HT-29 (cell line): ENCODE measurements around the gene TGM1. TPM values are rescaled to one million over a fixed set of nuclear protein-coding genes. Genes with fewer than 3 reads are reported as not detected.
"Not testable (repeated sequence)": the region's sequence is repeated elsewhere in the genome, so short reads cannot be mapped to it uniquely, and the experiment has no call there.

Experiments used
- DNase-seq: peaks from one replicate; pipeline ENCODE4 v3.0.0-alpha.2; 2015; ENCODE audit warnings: low spot score
- small RNA-seq: library from RNA; depleted of rRNA; stranded (forward); fragments of <200 nt; gene quantifications from one replicate; pipeline ENCODE3, GENCODE V24; 2014
- total RNA-seq: library from RNA; depleted of rRNA; stranded (reverse); fragments of >200 nt; shearing (Covaris generic); gene quantifications from 2 replicates; pipeline ENCODE4 v1.2.3, GENCODE V29; 2014; rRNA removed

The TGM1 gene
- total RNA-seq, 1 experiment from 2014 or later, result 2.8 TPM

DNA sequence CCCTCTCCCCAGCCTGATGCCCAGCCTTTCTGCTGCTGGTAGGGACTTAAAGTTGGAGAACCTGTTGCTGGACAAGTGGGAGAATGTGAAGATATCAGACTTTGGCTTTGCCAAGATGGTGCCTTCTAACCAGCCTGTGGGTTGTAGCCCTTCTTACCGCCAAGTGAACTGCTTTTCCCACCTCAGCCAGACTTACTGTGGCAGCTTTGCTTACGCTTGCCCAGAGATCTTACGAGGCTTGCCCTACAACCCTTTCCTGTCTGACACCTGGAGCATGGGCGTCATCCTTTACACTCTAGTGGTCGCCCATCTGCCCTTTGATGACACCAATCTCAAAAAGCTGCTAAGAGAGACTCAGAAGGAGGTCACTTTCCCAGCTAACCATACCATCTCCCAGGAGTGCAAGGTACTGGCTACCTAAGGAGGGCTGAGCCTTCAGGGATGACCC is 55.8 kb downstream of the TGM1 start:
- DNase-seq, result no peak

DNA sequence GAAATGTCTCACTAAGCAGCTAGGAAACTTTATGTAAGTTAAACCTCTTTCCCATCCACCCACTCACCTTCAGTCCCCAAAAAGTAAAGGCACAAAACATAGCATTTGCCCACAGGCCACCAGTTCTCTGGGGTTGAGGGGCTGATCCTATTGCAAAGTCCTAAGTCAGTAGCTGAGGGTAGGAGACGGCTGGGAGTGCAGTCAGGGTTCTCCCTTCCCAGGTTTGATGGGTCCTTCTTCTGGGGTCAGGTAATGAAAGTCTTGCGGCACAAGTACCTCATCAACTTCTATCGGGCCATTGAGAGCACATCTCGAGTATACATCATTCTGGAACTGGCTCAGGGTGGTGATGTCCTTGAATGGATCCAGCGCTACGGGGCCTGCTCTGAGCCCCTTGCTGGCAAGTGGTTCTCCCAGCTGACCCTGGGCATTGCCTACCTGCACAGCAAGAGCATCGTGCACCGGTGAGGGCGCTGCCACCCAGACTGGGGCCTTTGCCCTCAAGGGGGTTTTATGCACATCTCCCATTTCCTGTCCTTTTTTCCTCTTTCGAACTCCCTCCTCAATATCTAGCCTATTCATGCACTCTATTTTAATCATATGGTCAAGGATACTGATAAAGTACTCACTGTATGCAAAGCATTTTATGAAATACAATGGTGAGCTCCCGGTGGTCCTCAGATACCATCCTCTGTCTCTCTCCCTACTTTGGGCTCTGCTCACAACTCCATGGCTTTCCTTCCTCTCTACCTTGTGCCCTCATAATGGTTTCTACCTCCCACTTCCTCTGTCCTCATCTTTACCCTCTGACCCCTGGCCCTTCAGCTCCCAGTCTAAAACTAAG is 56.5 kb downstream of the TGM1 start:
- no peak for DNase-seq

DNA sequence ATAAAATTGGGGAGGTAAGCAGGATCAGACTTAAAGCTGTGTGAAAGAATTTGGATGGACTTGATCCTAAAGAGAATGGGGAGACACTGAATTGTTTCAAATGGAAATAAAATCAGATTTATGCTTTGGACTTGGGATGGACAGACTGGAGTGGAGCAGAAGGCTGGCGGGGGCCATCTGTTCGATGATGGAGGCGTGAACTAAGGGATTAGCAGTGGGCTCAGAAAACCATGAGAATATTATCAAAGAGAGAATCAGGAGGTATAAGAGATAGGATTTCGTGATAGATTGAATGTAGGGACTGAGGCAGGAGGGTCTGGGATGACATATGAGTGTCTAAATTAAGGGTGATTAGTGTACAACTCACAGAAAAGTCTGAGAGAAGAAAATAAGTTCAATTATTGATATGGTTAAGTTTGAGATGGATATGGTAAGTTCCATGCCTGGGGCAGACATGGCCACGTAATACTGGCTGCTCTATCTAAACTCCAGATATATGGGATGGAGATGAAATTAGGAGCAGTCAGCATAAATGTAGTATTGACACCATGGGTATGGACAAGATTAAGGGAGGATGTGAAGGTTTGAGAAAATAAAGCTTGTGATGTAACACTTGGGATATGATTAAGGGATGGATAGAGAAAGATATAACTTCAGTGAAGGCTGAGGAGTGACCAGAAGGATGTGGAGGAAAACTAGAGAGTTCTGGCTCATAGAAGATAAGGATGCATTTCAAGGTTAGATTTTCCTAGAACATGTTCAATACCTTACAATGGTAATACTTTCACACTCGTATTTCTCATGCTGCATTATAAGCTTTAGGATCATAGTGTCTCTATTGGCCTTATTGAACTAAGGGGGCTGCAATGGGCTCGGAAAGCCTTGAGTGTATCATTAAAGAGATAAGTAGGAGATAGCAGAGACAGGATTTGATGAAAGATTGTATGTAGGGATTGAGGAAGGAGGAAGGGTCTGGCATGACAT is 58.5 kb downstream of the TGM1 start:
- DNase-seq, result no peak

DNA sequence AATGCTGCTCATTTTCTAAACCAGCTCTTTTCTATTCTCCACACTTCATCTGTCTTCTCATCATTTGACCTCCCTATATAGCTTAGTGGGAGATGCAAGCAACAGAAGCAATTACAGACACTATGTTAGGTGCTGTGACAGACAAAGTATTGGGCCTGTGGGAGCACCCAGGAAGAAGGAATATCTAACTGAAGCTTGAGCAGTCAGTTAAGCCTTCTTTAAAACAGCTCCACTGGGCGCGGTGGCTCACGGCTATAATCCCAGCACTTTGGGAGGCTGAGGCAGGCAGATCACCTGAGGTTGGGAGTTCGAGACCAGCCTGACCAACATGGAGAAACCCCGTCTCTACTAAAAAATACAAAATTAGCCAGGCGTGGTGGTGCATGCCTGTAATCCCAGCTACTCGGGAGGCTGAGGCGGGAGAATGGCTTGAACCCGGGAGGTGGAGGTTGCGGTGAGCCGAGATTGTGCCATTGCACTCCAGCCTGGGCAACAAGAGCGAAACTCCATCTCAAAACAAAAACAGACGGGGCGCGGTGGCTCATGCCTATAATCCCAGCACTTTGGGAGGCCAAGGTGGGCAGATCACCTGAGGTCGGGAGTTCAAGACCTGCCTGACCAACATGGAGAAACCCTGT is 59.6 kb downstream of the TGM1 start:
- not testable (repeated sequence) for DNase-seq

DNA sequence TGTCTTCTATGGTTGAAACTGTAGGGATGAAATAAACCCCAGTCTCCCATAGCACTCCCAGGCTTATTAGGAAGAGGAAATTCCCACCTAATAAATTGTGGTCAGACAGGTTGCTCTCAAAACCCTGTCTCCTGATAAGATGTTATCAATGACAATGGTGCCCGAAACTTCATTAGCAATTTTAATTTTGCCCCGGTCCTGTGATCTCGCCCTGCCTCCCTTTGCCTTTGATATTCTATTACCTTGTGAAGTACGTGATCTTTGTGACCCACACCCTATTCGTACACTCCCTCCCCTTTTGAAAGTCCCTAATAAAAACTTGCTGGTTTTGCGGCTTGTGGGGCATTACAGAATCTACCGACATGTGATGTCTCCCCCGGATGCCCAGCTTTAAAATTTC is 60.4 kb downstream of the TGM1 start:
- not testable (repeated sequence) for DNase-seq

Small RNA genes lying within 50 kb of the gene (small RNA-seq; reads per million reads assigned to genes)
- gene CHMP4A (not detected), gene MDP1 (not detected)

Other genes with a start within 250 kb of the TGM1 start
- 1.1 TPM in 2 replicates for gene CARMIL3, start 211.2 kb downstream of the TGM1 start, total RNA-seq
- gene CPNE6, start 191.6 kb downstream of the TGM1 start, total RNA-seq, result not detected in 2 replicates
- gene PCK2, start 168.9 kb downstream of the TGM1 start, total RNA-seq, result 30.5 and 36.1 TPM in 2 replicates
- gene DCAF11, start 148.4 kb downstream of the TGM1 start, total RNA-seq, result 75.8 and 81.2 TPM in 2 replicates
- 4.5 and 6.5 TPM in 2 replicates for gene NRL, start 148.2 kb downstream of the TGM1 start, total RNA-seq
- gene FITM1, start 132.5 kb downstream of the TGM1 start, total RNA-seq, result 0.13 and 0.74 TPM in 2 replicates
- 164 and 172 TPM in 2 replicates for gene PSME1, start 127.0 kb downstream of the TGM1 start, total RNA-seq
- gene EMC9, start 121.6 kb downstream of the TGM1 start, total RNA-seq, result 52.4 and 63.9 TPM in 2 replicates
- gene PSME2, start 116.6 kb downstream of the TGM1 start, total RNA-seq, result 175 and 210 TPM in 2 replicates
- 62.3 and 67.8 TPM in 2 replicates for gene RNF31, start 115.7 kb downstream of the TGM1 start, total RNA-seq
- 49.6 and 69.8 TPM in 2 replicates for gene IRF9, start 101.9 kb downstream of the TGM1 start, total RNA-seq
- 3.4 and 14.0 TPM in 2 replicates for gene REC8, start 91.1 kb downstream of the TGM1 start, total RNA-seq
- gene IPO4, start 74.4 kb downstream of the TGM1 start, total RNA-seq, result 110 and 182 TPM in 2 replicates
- gene TM9SF1, start 67.7 kb downstream of the TGM1 start, total RNA-seq, result 41.4 and 44.4 TPM in 2 replicates
- gene TSSK4, start 57.5 kb downstream of the TGM1 start, total RNA-seq, result not detected in 2 replicates
- 18.8 and 26.4 TPM in 2 replicates for gene CHMP4A, start 49.7 kb downstream of the TGM1 start, total RNA-seq
- 9.8 and 16.3 TPM in 2 replicates for gene MDP1, start 47.1 kb downstream of the TGM1 start, total RNA-seq
- 104 and 143 TPM in 2 replicates for gene NEDD8, start 30.8 kb downstream of the TGM1 start, total RNA-seq
- gene GMPR2, start 30.2 kb downstream of the TGM1 start, total RNA-seq, result 37.3 and 40.6 TPM in 2 replicates
- gene TINF2, start 20.6 kb downstream of the TGM1 start, total RNA-seq, result 29.1 and 35.9 TPM in 2 replicates
- gene RABGGTA, start 8.4 kb upstream of the TGM1 start, total RNA-seq, result 32.1 and 34.4 TPM in 2 replicates
- gene DHRS1, start 36.6 kb upstream of the TGM1 start, total RNA-seq, result 19.7 and 20.1 TPM in 2 replicates
- 26.8 and 27.7 TPM in 2 replicates for gene NOP9, start 36.7 kb upstream of the TGM1 start, total RNA-seq
- 0.31 and 2.3 TPM in 2 replicates for gene CIDEB, start 44.8 kb upstream of the TGM1 start, total RNA-seq
- 13.3 and 16.5 TPM in 2 replicates for gene LTB4R2, start 47.0 kb upstream of the TGM1 start, total RNA-seq
- gene LTB4R, start 48.3 kb upstream of the TGM1 start, total RNA-seq, result 9.8 and 10.6 TPM in 2 replicates
- 1.6 and 2.9 TPM in 2 replicates for gene ADCY4, start 71.9 kb upstream of the TGM1 start, total RNA-seq
- 20.7 and 24.9 TPM in 2 replicates for gene RIPK3, start 76.8 kb upstream of the TGM1 start, total RNA-seq
- 2.9 and 4.3 TPM in 2 replicates for gene NFATC4, start 105.0 kb upstream of the TGM1 start, total RNA-seq
- 21.3 and 25.1 TPM in 2 replicates for gene NYNRIN, start 135.8 kb upstream of the TGM1 start, total RNA-seq
- gene CBLN3, start 166.5 kb upstream of the TGM1 start, total RNA-seq, result 0.70 and 2.5 TPM in 2 replicates
- gene KHNYN, start 166.8 kb upstream of the TGM1 start, total RNA-seq, result 60.6 and 72.2 TPM in 2 replicates
- gene SDR39U1, start 179.6 kb upstream of the TGM1 start, total RNA-seq, result 25.5 and 32.6 TPM in 2 replicates
- gene CMA1, start 245.1 kb upstream of the TGM1 start, total RNA-seq, result not detected in 2 replicates